DMS79 treated with DMSO at 0.1 percent for 48 hours (cell line): ENCODE results near the gene ZNF665.
"Not testable (repeated sequence)": the region's sequence is repeated elsewhere in the genome, so short reads cannot be mapped to it uniquely, and the experiment has no call there.

ENCODE experiments used
- DNase-seq: peaks from one replicate; lab custom pipeline; 2025; lab: John Stamatoyannopoulos, UW

Gene ZNF665

GRCh38 chr19:53192771-53193534 is at the start of gene ZNF665:
Gene ZNF665, minus strand, starts transcription at chr19:53193358. Its CDS starts 10,460 bp downstream, at chr19:53182898.
- peak; percentile 84 for DNase-seq

GRCh38 chr19:53237114-53237777 is 44.1 kb upstream of the ZNF665 start:
- DNase-seq, result no peak

GRCh38 chr19:53224606-53225005 is 31.4 kb upstream of the ZNF665 start:
- no peak for DNase-seq

GRCh38 chr19:53222716-53223115 is 29.6 kb upstream of the ZNF665 start:
- DNase-seq, result not testable (repeated sequence)

- DNase-seq, result no peak
Measured at GRCh38 chr19:53212703-53213320, 19.7 kb upstream of the ZNF665 start.

- not testable (repeated sequence) for DNase-seq
Measured at GRCh38 chr19:53211554-53211953, 18.4 kb upstream of the ZNF665 start.

GRCh38 chr19:53196777-53197396 is 3.7 kb upstream of the ZNF665 start:
- peak; percentile 75 for DNase-seq

- peak; percentile 93 for DNase-seq
Measured at GRCh38 chr19:53195265-53195903, 2.2 kb upstream of the ZNF665 start.

- no peak for DNase-seq
Measured at GRCh38 chr19:53193535-53194222, 521 bp upstream of the ZNF665 start.

- DNase-seq, result no peak
Measured at GRCh38 chr19:53190253-53190652, 2.9 kb downstream of the ZNF665 start.

- not testable (repeated sequence) for DNase-seq
Measured at GRCh38 chr19:53189691-53190198, 3.4 kb downstream of the ZNF665 start.

- not testable (repeated sequence) for DNase-seq
Measured at GRCh38 chr19:53185155-53185882, 7.8 kb downstream of the ZNF665 start.

GRCh38 chr19:53183146-53183764 is 9.9 kb downstream of the ZNF665 start:
- no peak for DNase-seq

- no peak for DNase-seq
Measured at GRCh38 chr19:53182202-53182601, 11.0 kb downstream of the ZNF665 start.

GRCh38 chr19:53177986-53178385 is 15.2 kb downstream of the ZNF665 start:
- no peak for DNase-seq

- no peak for DNase-seq
Measured at GRCh38 chr19:53172889-53173288, 20.3 kb downstream of the ZNF665 start.

- no peak for DNase-seq
Measured at GRCh38 chr19:53165691-53166091, 27.5 kb downstream of the ZNF665 start.

- DNase-seq, result no peak
Measured at GRCh38 chr19:53161123-53161522, 32.0 kb downstream of the ZNF665 start.

- DNase-seq, result no peak
Measured at GRCh38 chr19:53160350-53160749, 32.8 kb downstream of the ZNF665 start.

GRCh38 chr19:53158119-53158656 is 35.0 kb downstream of the ZNF665 start:
- DNase-seq, result peak; percentile 25
